Adrenal gland (tissue), 12 donors: ENCODE results near the gene BPIFB6. TPM values are rescaled to one million over a fixed set of nuclear protein-coding genes. Genes with fewer than 3 reads are reported as not detected.

Experiments
- DNase-seq, 7 donors: peaks; one replicate each; pipeline ENCODE4 v3.0.0-alpha.2; 2019 to 2020
- H3K27ac ChIP-seq, 5 donors: fragments of 200-600 bp; sonication (generic) in 4 of 5; 1 replicate in 3 of 5; 2 replicates in 2 of 5; pipeline versions ENCODE4 v1.5.1 to v1.8.0; 2016 to 2020; ENCODE audit warnings: mild to moderate bottlenecking in 1 of 5
- H3K27me3 ChIP-seq: fragments of 200-600 bp; 2 replicates; pipeline ENCODE4 v1.8.0; 2021
- H3K36me3 ChIP-seq, 2 donors: fragments of 200-600 bp; replicated peaks in 1 of 2; 1 replicate in 1 of 2; 2 replicates in 1 of 2; pipeline versions ENCODE4 v1.5.1 to v1.8.0; 2018 to 2022
- H3K4me1 ChIP-seq, 2 donors: fragments of 200-600 bp; replicated peaks in 1 of 2; 1 replicate in 1 of 2; 2 replicates in 1 of 2; pipeline versions ENCODE4 v1.5.1 to v1.8.0; 2018 to 2021
- H3K4me3 ChIP-seq, 4 donors: fragments of 200-600 bp; sonication (generic) in 3 of 4; one replicate each; pipeline ENCODE4 v1.5.1; 2016 to 2018
- H3K9me3 ChIP-seq, 3 donors: fragments of 200-600 bp; sonication (generic) in 1 of 3; replicated peaks in 1 of 3; 1 replicate in 2 of 3; 2 replicates in 1 of 3; pipeline versions ENCODE4 v1.5.1 to v1.8.0; 2016 to 2021
- POLR2A ChIP-seq, 2 donors: fragments of 450-650 bp; IDR thresholded peaks; one replicate each; pipeline ENCODE4 v1.6.1; 2017; ENCODE audit warnings: antibody characterized with exemption in 2 of 2, mild to moderate bottlenecking in 2 of 2, moderate library complexity in 1 of 2
- WGBS, 4 donors: extraction: QIAGEN DNeasy Blood & Tissue Kit in 2 of 4; methylation state at CpG; one replicate each; pipeline versions ENCODE4 v1.1.5 to v1.1.7; 2013 to 2017; 5-methylcytosine and 5-hydroxymethylcytosine counted together
- intact Hi-C, 2 donors: fragments of 100-400 bp; cut with DNase I; formaldehyde crosslinking; loops; one replicate each; pipeline versions ENCODE4 v1.14.1 to v1.15.0; 2022 to 2023
- polyA plus RNA-seq, 3 donors: library from polyadenylated mRNA; stranded (reverse); fragments of 200-250 nt in 2 of 3; fragments of 350-450 nt in 1 of 3; fragmentation: Illumina TruSeq in 1 of 3; extraction: RNeasy Lipid Tissue Mini Kit (QIAGEN cat#74804) in 1 of 3; gene quantifications; one replicate each; pipeline ENCODE4 v1.2.3, GENCODE V29; 2013 to 2014
- total RNA-seq, 9 donors: library from RNA; depleted of rRNA in 4 of 9; stranded (reverse); fragments of >200 nt in 4 of 9; fragments of 120-200 nt in 1 of 9; fragmentation: NEBNext Ultra II Directional in 1 of 9; extraction: Animal tissue kit (Norgen Biotek cat#: 25700) in 1 of 9; gene quantifications; one replicate each; pipeline versions ENCODE4 v1.1.0 to v1.2.4, GENCODE V29; 2013 to 2023
- TF ChIP-seq, protein P1 (sequence below), 6 experiments: fragments of 450-650 bp in 4 of 6; fragments of 200-600 bp in 2 of 6; sonication (generic) in 1 of 6; IDR thresholded peaks; 1 replicate in 5 of 6; 2 replicates in 1 of 6; pipeline versions ENCODE4 v1.5.1 to v1.8.0; 2016 to 2021; ENCODE audit warnings: antibody characterized with exemption in 6 of 6, mild to moderate bottlenecking in 2 of 6, moderate library complexity in 1 of 6
- donor health status: healthy with polysubstance abuse.
- donor health status: Bipolar disorder and iron deficiency.
- donor health status: DM: yes; HTN: yes; CAD: no.
- donor health status: DM: no; HTN: no; CAD: no.
- donor health status: DM: no; HTN: no; CAD: no.
- donor health status: DM: yes; HTN: yes; CAD: no.

BPIFB6 gene
- total and polyA plus RNA-seq, 12 donors = not detected

DNA sequence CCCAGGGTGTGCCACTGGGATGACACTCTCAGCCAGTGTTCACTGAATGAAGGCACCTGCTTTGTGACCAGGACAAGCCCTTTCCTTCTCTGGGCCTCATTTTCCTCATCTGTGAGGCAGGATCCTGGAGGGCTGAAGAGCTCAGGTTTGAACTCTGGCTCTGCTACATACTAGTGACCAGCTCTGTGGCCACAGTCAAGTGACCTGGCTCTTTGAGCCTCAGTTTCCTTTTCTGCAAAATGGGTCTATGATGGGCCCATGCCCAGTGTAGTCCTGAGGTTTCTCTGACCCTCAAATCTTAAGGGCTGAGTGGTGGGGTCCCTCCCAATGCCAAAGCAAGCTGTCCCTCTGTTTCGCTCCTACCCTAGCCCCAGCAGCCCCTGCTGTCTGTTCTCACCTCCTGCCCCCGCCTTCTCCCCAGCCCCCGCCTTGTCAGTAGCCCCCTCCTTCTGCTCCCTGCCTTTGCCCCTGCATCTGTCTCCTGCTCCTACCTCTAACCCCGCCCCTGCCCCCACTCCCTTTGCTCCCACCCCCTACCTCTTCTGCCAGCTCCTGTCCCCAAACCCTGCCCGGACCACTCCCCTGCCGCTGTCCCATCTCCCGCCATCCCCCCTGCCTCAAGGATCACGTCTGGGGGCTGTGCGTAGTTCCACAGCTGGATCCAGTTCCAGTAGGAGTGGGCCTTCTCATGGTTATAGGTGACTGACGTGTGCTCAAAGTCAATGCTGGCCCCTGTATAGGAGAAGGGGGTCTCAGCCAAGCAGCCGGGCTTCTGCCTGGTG, 44.2 kb upstream of the BPIFB6 start:
- Histone ChIP-seq H3K9me3 (no peaks in the 10 kb centered on the region), H3K4me3 (no peak overlapping the region), H3K27me3 (no peaks in the 10 kb centered on the region), H3K4me1 (no peaks in the 10 kb centered on the region), H3K27ac (no peak overlapping the region), H3K36me3 (no peaks in the 10 kb centered on the region)
- TF ChIP-seq POLR2A (IDR thresholded peaks at IDR 0.05) = no peak
- TF ChIP-seq, protein P1, sequence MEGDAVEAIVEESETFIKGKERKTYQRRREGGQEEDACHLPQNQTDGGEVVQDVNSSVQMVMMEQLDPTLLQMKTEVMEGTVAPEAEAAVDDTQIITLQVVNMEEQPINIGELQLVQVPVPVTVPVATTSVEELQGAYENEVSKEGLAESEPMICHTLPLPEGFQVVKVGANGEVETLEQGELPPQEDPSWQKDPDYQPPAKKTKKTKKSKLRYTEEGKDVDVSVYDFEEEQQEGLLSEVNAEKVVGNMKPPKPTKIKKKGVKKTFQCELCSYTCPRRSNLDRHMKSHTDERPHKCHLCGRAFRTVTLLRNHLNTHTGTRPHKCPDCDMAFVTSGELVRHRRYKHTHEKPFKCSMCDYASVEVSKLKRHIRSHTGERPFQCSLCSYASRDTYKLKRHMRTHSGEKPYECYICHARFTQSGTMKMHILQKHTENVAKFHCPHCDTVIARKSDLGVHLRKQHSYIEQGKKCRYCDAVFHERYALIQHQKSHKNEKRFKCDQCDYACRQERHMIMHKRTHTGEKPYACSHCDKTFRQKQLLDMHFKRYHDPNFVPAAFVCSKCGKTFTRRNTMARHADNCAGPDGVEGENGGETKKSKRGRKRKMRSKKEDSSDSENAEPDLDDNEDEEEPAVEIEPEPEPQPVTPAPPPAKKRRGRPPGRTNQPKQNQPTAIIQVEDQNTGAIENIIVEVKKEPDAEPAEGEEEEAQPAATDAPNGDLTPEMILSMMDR (IDR thresholded peaks at IDR 0.05) = no peak
- no peak for DNase-seq
- 71 to 85% (median 83%) methylated on average over 10 to 11 of the region's 11 CpGs for WGBS, 4 donors
- intact Hi-C loops = no loop called here

DNA sequence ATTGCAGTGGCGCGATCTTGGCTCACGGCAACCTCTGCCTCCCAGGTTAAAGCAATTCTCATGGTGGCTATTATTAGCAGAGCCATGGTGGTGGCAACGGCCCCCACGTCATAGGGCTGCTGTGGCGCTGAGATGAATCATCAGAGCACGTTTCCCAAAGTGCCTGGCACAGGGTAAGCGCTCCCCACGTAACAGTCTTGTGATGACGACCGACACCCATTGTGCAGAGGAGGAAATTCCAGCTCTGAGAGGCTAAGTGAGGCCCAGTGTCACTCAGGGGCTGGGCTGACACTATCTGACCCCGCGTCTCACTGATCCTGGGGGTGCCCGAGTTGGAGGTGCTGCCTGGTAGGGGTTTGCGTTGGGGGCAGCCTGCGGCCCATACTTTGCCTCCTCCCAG, 43.4 kb upstream of the BPIFB6 start:
- WGBS, 4 donors = 73 to 84% (median 81%) methylated on average over 8 to 16 of the region's 16 CpGs
- TF ChIP-seq POLR2A (IDR thresholded peaks at IDR 0.05) = no peak
- TF ChIP-seq, protein P1 (IDR thresholded peaks at IDR 0.05) = no peak

DNA sequence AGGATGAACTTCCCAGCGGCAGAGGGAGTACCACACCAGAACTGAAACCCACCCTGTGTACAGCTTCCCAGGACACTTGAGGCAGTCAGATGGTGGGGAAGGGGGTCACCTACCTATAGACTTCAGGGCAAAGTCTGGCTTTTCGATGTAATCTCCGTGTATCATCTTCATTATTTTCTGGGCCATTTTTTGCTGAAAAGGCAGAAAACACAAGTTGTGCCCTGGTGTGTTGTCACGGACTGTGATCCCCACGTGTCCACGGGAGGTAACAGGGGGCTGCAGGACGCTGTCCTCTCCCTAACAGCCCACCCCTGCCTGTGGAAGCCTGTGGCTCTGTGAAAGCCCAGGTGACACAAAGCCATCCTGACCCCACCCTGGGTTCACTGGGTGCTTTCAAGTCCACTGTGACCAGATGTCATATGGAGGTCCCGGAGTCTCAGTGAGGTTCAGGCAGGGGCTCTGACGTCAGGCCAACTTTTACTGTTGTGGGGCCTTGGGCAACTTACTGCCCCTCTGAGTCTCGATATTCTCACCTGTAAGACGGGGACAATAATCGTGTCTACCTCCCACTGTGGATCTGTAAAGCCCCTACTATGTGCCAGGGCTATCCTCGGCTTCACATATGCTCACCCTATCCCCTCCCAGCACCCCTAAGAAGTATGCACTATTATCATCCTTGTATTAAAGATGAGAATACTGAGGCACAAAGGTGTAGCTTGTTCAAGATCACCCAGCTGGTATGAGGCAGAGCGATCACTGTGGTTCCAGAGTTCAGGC, 41.8 kb upstream of the BPIFB6 start:
- no peak overlapping the region for H3K4me3 ChIP-seq
- no peaks in the 10 kb centered on the region for H3K4me1 ChIP-seq
- WGBS, 4 donors = 81 to 86% (median 83%) methylated on average over 13 to 14 of the region's 14 CpGs
- H3K27ac ChIP-seq = no peak overlapping the region
- no peaks in the 10 kb centered on the region for H3K27me3 ChIP-seq
- no peaks in the 10 kb centered on the region for H3K36me3 ChIP-seq
- no peak for DNase-seq
- intact Hi-C loops = no loop called here
- TF ChIP-seq POLR2A (IDR thresholded peaks at IDR 0.05) = no peak
- TF ChIP-seq, protein P1 (IDR thresholded peaks at IDR 0.05) = no peak
- no peaks in the 10 kb centered on the region for H3K9me3 ChIP-seq

More for the DNA sequence above, 43.4 kb upstream of the BPIFB6 start:
- Histone ChIP-seq H3K27me3 (no peaks in the 10 kb centered on the region), H3K9me3 (no peaks in the 10 kb centered on the region), H3K4me3 (no peak overlapping the region), H3K4me1 (no peaks in the 10 kb centered on the region), H3K27ac (no peak overlapping the region), H3K36me3 (no peaks in the 10 kb centered on the region)
- no peak for DNase-seq
- intact Hi-C loops = no loop called here

DNA sequence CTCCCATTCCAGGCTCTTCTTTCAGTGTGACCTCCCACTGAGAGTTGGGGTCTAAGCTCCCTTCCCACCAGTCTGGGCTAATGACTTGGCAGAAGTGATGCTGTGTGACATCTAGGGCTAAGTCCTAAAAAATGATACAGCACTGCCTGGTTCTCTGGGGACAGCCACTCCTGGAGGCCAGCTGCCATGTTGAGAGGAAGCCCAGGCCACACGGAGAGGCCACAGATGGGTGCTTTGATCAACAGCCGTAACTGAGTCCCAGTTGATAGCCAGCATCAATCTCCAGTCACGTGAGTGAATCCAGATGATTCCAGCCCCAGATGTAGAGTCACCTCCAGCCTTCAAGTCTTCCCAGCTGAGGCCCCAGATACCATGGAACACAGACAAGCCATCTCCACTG, 41.0 kb upstream of the BPIFB6 start:
- TF ChIP-seq POLR2A (IDR thresholded peaks at IDR 0.05) = no peak
- TF ChIP-seq, protein P1 (IDR thresholded peaks at IDR 0.05) = no peak
- DNase-seq = no peak
- intact Hi-C loops = no loop called here
- Histone ChIP-seq H3K27me3 (no peaks in the 10 kb centered on the region), H3K4me3 (no peak overlapping the region), H3K27ac (no peak overlapping the region), H3K36me3 (no peaks in the 10 kb centered on the region), H3K4me1 (no peaks in the 10 kb centered on the region), H3K9me3 (no peaks in the 10 kb centered on the region)
- WGBS, 4 donors = 59 to 68% (median 65%) methylated on average over 3 of the region's 3 CpGs
